C4-2B (cell line): ENCODE measurements around the gene FOXE3.

Experiments
- ZFX ChIP-seq: fragments of 450-650 bp; IDR thresholded peaks from 2 replicates; pipeline ENCODE4 v1.6.1; 2017
- TF ChIP-seq, protein P1 (sequence below): fragments of 450-650 bp; conservative IDR thresholded peaks from 2 replicates; pipeline ENCODE4 v1.5.1; 2017; ENCODE audit warnings: mild to moderate bottlenecking

DNA sequence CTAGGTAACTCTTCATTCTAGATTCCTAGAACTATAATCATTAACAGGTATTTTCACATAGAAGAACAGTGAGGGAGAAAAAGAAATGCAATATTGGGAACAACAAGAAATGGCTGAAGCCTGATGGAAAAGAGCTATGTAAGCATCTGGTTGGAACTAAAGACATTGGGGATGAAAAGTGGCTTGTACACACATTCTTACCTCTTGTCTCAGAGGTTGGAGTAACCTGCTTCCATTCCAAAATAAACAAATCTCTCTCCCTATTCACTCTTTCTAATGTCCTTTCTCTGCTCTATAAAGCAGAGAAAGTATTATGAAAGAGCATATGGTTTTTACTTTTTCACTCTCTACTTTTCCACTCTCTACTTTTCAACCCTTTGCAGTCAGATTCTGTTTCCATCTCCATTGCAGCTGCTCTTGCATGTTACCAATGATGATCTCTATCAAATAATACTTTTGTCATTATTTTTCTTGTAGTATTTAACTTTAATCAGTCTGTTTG lies 45.0 kb upstream of the FOXE3 start:
- TF ChIP-seq, protein P1, sequence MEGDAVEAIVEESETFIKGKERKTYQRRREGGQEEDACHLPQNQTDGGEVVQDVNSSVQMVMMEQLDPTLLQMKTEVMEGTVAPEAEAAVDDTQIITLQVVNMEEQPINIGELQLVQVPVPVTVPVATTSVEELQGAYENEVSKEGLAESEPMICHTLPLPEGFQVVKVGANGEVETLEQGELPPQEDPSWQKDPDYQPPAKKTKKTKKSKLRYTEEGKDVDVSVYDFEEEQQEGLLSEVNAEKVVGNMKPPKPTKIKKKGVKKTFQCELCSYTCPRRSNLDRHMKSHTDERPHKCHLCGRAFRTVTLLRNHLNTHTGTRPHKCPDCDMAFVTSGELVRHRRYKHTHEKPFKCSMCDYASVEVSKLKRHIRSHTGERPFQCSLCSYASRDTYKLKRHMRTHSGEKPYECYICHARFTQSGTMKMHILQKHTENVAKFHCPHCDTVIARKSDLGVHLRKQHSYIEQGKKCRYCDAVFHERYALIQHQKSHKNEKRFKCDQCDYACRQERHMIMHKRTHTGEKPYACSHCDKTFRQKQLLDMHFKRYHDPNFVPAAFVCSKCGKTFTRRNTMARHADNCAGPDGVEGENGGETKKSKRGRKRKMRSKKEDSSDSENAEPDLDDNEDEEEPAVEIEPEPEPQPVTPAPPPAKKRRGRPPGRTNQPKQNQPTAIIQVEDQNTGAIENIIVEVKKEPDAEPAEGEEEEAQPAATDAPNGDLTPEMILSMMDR, result no peak
- TF ChIP-seq ZFX, result no peak
